Anterior cingulate cortex (tissue), 58 donors: ENCODE data around the gene EFS.

ENCODE experiments used
- DNase-seq, 58 donors: peaks; one replicate each; lab custom pipeline; 2025; lab: John Stamatoyannopoulos, UW

The EFS gene

GRCh38 chr14:23380197-23380914 lies 15.4 kb upstream of the EFS start:
- DNase-seq, result peak in 10 of 58 donors; percentile 7 to 32 (median 18)

DNA sequence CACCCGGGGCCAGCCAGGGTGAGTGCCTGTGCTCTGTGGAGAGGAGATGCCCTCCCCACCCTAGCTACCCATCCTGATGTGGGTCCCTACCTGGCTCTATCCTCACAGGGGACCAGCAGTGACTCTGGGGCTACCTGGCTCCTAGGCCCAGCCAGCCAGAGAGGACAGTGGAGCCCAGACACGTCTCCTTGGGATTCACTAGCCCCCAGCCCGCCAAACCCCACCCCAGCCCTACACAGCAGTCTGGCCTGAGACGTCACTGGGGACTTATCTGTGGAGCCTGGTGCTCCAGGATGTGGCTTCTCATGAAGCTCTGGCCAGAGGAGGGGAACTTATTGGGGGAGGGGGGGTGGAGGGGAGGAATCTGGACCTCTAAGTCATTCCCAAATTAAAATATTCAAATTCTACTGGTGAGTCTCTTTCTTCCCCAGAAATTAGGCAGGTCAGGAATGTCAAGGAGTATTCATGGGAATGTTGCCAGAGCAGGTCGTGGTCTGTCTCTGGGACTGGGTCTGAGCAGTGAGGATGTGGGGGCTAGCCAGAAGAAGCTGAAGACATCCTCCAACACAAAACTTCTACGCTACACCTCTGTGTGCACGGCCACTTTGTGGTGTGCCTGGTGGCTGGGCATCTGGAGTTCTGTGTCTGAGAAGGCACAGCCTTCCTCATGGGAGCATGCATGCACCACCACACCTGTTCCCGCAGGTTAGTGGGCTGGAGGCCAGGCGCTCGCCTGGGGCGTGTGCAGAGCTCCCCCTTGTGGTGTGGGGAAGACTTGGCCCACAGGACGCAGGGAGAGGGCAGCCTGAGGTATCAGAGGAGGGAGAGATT lies 14.6 kb upstream of the EFS start:
- DNase-seq, result peak in 22 of 58 donors; percentile 4 to 57 (median 26)

DNA sequence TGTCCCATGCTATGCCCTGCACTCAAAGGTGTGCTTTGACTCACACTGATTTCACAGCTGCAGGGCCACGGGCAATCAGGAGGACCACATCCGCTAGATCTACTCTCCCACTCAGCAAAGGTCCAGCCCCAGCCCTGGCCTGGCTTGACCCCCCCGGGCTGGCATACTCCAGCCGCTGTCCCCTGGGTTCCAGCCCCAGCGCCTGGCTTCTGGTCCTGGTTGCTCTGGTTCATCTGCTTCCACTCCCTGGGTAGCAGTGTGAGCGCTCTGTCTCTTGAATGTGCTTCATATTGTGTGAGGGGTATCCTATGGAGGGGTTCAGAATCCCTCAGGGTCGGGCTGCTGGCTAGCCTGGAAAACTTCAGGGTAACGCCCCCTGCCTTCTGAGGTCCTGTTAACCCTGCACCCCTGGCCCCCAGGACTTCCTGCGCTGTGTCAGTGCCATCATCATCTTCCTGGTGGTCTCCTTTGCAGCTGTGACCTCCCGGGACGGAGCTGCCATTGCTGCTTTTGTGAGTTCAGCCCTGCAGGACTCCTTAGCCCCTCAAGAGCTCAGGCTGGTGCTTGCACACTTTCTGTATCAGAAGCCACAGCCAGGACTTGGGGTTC lies 13.7 kb upstream of the EFS start:
- DNase-seq, result no peak

GRCh38 chr14:23377573-23378563 lies 12.9 kb upstream of the EFS start:
- peak in 1 of 58 donors; percentile 23 for DNase-seq

DNA sequence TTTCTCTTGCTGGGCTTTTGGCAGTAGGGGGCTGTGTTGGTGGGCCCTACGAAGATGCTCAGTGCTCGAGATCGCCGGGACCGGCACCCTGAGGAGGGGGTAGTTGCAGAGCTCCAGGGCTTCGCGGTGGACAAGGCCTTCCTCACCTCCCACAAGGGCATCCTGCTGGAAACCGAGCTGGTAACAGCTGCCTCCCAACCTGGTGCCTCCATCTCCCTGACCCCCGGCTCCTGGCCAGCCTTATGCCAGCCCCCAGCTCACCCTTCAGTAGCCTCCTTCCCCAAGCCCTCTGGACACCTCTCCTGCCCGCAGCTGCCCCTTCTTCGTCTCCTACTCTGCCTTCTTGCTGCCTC lies 12.2 kb upstream of the EFS start:
- DNase-seq, result peak in 4 of 58 donors; percentile 47 to 72 (median 56)

DNA sequence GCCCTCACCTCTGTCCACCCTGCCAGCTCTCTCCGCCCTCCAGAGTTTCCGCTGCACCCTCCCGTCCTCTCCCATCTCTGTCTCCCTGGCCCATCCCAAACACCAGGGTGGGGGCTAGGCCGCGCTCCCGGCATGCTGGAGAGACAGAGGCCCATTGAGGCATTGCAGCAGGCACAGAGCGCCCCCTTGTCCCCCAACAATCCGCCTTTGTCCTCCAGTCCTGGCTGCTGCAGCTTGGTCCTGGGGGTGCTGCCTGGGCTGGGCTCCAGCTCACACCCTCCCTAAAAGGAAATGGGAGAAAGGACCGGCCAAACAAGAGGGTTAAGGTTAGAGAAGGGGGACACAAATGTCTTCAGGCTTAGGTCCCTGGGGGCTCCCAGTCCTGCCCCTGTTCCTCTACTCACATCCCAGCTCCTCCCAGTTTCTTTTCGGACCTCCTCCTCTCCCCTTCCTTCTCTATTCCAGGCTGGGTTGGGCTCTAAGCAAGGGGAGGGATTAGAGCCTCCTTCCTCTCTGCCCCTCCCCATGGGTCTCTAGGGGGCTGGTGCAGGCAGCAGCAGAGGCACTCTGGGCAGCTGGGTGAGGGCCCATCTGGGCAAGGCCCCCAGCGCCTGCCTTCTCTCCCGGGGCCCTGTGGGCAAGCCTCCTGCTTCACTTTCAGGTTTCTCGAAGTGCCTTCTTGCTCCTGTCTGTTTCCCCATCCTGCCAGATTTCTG lies 11.7 kb upstream of the EFS start, which contains the start of gene CMTM5:
Gene CMTM5, plus strand, starts transcription at position 565 of the 716 bp plus-strand sequence. CDS start 206 bp downstream, outside the sequence.
- DNase-seq, result peak; percentile 17 to 98 (median 90)

DNA sequence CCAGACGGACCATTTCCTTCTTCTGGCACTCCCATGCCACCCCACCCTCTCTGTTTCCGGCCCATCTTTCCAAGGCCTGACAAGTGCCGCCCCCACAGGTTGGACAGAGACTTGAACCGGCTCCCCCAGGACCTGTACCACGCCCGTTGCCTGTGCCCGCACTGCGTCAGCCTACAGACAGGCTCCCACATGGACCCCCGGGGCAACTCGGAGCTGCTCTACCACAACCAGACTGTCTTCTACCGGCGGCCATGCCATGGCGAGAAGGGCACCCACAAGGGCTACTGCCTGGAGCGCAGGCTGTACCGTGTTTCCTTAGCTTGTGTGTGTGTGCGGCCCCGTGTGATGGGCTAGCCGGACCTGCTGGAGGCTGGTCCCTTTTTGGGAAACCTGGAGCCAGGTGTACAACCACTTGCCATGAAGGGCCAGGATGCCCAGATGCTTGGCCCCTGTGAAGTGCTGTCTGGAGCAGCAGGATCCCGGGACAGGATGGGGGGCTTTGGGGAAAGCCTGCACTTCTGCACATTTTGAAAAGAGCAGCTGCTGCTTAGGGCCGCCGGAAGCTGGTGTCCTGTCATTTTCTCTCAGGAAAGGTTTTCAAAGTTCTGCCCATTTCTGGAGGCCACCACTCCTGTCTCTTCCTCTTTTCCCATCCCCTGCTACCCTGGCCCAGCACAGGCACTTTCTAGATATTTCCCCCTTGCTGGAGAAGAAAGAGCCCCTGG lies 10.7 kb upstream of the EFS start:
- DNase-seq, result no peak

DNA sequence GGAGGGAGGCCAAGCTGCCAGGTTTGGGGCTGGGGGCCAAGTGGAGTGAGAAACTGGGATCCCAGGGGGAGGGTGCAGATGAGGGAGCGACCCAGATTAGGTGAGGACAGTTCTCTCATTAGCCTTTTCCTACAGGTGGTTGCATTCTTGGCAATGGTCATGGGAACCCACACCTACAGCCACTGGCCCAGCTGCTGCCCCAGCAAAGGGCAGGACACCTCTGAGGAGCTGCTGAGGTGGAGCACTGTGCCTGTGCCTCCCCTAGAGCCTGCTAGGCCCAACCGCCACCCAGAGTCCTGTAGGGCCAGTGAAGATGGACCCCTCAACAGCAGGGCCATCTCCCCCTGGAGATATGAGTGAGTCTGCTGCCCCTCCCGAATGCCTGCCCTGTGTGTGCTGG lies 8.1 kb upstream of the EFS start:
- no peak for DNase-seq

DNA sequence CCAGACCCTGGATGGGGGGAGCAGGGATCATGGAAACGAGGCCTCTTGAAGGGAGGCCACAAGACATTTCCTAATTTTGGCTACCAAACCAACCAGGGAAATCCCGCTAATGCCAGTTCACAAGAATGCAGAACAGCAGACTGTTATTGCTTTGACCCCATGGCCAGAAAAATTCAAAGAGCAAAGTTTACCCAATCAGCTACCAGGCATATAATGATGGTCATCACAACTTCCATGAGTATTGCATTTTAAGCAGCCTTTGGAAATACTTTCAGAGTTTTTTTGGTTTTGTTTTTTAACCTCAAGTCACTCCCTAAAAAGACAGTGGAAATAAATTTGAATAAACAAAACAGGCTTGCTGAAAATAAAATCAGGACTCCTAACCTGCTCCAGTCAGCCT lies 7.5 kb upstream of the EFS start, which contains the start of gene IL25:
Gene IL25, plus strand, starts transcription at position 301 of the 400 bp plus-strand sequence.
- DNase-seq, result no peak

GRCh38 chr14:23371865-23372264 lies 6.9 kb upstream of the EFS start:
- DNase-seq, result no peak

DNA sequence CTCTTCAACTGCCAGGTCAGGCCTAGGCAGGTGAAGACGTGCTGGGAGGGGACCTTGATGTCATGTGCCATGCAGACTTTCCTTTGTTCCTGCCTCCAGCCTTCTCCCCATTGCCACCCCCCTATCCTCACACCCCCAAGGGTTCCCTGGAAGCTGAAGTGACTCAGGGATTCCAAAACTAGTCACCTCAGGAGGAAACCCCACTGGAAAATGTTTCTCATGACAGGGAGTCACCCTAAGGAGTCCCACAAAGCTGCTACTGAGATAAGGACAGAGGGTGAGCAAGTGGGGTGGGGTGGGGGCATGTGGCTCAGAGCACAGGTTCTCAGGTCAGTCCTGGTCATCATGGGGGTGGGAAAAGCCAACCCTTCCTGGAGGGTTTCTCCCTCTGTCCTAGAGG lies 5.2 kb upstream of the EFS start:
- no peak for DNase-seq

- DNase-seq, result peak in 52 of 58 donors; percentile 21 to 85 (median 64)
Observed at GRCh38 chr14:23366426-23366921, 1.5 kb upstream of the EFS start.

DNA sequence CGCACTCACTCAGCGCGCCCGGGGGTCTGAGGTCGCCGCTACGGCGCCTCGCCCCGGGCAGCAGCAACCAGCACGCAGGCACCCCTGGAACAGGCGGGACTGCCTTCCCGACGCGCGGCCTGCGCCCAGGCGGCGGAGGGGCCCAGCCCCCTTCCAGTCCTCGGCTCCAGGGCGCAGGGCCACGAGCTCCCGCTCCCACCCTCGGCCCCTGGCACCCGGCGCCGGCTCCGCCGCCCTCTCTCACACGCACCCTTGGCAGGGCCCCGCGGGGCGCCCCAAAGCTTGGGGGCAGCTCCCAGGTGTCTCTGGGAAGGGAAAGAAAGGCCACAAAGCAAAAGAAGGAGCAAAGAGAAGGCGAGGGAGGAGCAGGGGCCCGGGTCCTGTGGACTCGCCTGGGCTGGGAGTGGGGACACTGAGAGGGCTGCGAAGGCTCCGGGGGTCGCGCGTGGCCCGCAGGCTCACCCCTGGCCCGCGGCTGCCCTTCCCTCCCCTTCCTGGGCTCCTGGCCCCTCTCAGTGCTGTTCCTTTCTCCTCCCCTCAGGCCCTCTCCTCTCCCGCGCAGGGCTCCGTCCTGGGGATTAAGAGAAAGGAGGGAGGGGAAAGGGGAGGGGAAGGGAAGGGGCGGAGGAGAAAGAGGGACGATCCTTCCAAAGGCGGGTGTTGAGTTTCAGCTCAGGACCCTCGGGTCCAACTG lies 907 bp upstream of the EFS start:
- DNase-seq, result peak in 39 of 58 donors; percentile 27 to 85 (median 70)

DNA sequence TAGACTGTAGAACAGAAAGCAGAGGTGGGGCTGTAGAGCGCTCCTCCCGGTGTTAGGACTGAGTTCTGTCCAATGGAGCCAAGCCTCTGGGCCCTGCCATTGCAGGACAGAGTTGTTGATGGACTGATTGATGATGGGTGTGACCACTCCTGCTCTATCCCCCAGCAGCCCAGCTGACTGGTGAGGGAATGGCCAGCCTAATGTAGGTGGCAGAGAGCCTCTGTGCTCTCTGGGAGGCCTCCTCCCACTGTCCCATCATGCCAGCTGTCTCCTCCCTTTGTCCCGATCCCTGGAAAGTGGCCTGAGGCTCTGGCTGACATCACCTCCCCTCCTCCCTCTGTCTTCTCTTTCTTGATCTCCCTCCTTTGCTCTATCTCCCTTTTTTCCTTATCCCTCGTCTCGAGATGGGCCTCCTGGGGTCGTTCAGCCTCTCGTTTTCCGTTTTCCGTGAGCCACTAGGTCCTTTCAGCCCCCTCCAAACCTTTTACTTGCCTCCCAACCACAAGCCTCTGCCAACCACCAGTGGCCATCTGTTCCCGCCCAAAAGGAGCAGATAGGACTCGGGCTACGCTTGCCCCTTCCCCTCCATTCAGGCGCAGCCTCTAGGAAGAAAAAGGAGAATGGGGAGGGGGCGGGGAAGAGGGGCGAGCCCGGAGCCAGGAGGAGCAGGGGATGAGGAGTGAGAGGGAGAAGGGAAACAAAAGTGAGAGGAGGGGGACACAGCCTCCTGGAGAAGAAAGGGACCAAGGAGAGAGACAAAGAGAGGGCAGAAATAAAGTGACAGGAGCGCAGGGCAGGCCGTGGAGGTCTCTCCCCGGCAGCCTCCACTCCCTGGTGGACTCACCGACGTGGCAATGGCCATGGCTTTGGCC lies 572 bp downstream of the EFS start:
- peak in 42 of 58 donors; percentile 19 to 86 (median 52) for DNase-seq

GRCh38 chr14:23362200-23362599 lies 2.8 kb downstream of the EFS start:
- DNase-seq, result no peak

DNA sequence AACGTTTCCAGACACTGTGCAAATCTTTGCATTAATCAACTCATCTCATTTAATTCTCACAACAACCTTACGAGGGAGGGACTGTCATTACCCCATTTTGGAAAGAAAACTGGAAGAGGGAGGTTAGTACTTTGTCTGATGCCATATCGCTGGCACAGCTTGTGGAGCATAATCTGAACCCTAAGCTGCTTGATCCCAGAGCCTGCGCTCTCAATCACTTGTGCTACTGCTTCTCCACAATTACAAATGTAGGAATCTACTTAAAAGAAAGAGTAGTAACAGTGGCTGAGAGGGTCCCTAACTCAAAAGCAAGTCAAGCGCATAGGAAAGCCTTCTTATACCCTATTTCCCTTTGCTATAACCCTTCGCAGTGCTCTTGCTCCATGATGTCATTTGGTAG lies 3.2 kb downstream of the EFS start:
- DNase-seq, result no peak

DNA sequence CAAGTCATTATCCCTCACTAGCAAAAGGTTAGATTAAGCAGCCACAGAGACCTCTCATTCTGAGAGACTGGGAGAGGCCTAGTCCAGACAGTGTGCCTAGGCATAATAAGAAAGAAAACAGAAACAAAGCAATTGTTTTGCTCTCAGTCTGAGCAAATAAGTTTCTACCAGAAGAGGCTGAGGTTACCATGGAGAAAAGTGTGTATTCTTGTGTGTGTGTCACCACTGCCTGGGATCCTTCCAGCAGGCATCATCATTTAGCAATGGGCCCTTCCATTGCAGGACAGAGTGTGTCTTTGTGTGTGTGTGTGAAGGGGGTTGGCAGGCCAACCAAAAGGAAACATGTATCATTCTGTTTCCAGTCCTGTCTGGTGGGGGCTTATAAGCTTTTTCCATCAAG lies 3.7 kb downstream of the EFS start:
- DNase-seq, result peak in 14 of 58 donors; percentile 10 to 68 (median 46)
